Peyer's patch (tissue), 4 donors: Measurements from ENCODE around the gene RPS2.

Source experiments
- POLR2A ChIP-seq, 2 donors: fragments of 450-650 bp; IDR thresholded peaks; one replicate each; pipeline ENCODE4 v1.5.1; 2017; ENCODE audit warnings: antibody characterized with exemption in 2 of 2, mild to moderate bottlenecking in 2 of 2, moderate library complexity in 2 of 2
- TF ChIP-seq, protein P1 (sequence below), 6 experiments: fragments of 450-650 bp in 4 of 6; fragments of 200-600 bp in 2 of 6; sonication (generic) in 1 of 6; IDR thresholded peaks; one replicate each; pipeline ENCODE4 v1.5.1; 2017 to 2019; ENCODE audit warnings: antibody characterized with exemption in 6 of 6, mild to moderate bottlenecking in 3 of 6, moderate library complexity in 1 of 6

DNA sequence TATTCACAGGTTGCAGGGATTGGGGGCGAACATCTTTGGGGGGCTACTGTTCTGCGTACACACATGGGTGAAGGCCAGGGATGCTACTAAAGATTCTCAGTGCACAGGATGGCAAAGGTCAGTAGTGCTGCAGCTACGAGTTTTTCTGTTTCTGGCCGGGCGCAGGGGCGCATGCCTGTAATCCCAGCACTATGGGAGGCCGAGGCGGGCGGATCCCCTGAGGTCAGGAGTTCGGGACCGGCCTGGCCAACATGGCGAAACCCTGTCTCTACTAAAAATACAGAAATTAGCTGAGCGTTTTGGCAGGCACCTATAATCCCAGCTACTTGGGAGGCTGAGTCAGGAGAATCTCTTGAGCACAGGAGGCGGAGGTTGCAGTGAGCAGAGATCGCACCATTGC is 48.9 kb upstream of the RPS2 start:
- TF ChIP-seq, protein P1, sequence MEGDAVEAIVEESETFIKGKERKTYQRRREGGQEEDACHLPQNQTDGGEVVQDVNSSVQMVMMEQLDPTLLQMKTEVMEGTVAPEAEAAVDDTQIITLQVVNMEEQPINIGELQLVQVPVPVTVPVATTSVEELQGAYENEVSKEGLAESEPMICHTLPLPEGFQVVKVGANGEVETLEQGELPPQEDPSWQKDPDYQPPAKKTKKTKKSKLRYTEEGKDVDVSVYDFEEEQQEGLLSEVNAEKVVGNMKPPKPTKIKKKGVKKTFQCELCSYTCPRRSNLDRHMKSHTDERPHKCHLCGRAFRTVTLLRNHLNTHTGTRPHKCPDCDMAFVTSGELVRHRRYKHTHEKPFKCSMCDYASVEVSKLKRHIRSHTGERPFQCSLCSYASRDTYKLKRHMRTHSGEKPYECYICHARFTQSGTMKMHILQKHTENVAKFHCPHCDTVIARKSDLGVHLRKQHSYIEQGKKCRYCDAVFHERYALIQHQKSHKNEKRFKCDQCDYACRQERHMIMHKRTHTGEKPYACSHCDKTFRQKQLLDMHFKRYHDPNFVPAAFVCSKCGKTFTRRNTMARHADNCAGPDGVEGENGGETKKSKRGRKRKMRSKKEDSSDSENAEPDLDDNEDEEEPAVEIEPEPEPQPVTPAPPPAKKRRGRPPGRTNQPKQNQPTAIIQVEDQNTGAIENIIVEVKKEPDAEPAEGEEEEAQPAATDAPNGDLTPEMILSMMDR (IDR thresholded peaks at IDR 0.05), result no peak
- TF ChIP-seq POLR2A (IDR thresholded peaks at IDR 0.05), result no peak
